Midbrain (tissue), 1 donor: ENCODE measurements around the gene CRYBA4.

Source experiments
- DNase-seq: peaks from one replicate; lab custom pipeline; 2025; lab: John Stamatoyannopoulos, UW

The CRYBA4 gene

DNA sequence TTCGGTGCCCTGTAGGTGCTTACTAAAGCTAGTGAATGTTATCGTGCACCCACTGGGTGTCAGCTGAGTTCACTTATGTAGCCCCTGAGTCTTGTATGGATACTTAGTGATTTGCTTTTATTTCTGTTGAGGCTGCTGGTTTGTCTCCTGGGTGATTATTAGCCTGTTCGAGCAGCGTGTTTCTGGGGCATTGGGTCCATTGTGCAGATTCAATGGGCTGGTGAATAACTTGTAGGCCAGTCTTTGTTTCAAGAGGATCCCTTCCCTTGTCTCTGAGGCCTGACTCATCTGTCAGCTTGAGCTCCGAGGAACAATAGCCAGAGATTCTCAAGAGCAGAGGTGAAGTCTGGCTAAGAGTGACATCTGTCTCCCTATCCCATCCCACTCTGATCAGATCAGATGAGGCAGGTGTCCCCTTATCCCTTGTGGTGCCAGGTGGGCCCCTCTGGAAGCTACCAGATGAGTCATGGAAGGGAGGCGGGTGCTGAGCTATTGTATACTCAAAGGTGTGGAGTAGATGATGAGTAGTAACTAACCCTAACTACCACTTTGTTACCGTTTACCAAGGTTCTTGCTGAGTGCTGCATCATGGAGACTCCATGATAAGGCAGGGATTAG, 39.3 kb downstream of the CRYBA4 start:
- DNase-seq, result no peak

DNA sequence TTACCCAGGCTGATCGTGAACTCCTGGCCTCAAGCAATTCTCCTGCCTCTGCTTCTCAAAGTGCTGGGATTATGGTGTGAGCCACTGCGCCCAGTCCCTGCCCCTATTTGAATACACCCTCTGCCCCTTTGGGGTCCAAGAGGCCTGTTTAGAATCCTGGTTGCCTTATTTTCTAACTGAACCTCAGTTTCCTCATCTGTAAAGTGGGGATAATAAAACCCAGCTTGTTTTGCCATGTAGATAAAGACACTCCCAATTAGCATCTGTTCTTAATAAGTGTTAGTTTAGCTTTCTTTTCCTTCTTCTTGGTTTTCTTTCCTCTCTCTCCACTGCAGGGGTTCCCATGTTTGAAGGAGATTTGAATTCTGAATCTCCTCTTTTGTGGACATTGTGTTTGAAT, 40.4 kb downstream of the CRYBA4 start:
- DNase-seq, result no peak

DNA sequence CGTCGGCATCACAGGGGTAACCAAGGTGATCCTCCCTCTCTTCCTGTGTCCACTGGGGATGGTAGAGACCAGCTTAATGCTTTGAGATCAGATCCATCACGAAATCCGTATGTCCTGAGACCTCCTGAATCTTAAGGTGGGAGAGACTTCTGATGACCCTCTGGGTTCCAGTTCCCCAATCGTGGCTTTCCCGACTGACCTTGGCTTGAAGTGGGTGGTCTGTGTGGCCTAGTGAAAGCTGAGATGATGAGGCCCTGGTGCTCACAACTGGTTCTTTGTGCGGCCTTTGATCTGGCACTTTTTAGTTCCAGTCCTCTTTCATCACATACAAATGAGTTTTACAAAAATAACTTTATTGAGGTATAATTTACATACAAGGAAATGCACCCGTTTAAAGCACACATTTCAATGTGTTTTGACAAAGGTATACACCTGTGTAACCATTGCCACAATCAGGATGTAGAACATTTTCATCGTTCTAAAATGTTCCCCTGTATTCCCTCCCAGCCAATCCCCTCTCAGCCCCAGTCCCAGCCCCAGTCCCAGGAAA, 41.7 kb downstream of the CRYBA4 start:
- DNase-seq, result no peak

DNA sequence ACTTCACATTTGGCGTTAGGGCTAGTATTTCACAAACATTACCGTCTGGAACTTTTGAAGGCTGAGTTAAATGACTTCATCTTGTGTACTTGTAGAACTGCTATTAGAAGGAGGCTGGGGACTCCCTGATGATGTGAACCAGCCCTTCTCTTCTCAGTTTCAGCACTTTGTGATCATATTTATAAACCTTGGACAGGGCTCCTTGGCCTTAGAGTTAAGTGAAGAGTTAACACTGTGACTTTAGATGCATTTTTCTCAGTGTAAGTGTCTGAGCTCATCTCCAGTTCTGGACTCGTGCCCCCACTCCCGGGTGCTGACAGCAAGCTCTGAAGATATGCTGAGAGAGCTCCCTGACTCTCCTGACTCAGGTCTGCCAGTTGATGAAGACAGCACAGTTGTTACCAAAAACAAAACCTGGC, 44.1 kb downstream of the CRYBA4 start:
- DNase-seq, result no peak

DNA sequence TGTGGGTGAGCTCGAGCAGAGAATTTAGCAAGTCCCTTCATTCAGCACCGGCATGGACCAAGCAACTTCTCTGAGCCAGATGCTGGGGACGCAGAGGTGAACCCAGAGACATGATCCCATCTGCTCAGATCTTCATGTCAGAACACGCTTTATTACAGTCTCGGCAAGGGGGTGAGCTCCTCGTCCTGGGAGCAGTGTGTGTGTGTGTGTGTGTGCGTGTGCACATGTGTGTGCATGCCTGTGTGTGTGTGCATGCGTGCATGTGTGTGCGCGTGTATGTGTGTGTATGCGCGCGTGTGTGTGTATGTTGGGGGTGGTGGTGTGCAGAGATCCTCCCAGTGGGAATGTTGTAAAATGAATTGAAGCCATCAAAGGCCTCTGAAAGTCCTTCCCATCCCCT, 45.4 kb downstream of the CRYBA4 start:
- DNase-seq, result no peak

DNA sequence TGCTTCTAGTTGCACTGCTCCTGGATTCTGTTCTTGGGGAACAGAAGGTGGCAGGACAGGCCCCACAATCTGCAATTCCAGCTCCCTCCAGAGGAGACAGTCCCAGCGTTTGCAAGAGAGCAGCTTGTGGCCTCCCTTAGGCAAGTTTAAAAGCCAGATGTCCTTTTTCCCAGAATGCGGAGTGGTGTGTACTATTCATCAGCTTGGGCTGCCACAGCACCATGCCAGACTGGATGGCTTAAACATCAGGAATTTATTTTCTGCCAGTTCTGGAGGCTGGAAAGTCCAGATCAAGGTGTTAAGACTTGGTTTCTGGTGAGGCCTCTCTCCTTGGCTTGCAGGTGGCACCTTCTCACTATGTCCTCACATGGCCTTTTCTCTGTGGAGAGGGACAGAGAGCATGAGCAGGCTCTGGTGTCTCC, 47.3 kb downstream of the CRYBA4 start:
- DNase-seq, result no peak

DNA sequence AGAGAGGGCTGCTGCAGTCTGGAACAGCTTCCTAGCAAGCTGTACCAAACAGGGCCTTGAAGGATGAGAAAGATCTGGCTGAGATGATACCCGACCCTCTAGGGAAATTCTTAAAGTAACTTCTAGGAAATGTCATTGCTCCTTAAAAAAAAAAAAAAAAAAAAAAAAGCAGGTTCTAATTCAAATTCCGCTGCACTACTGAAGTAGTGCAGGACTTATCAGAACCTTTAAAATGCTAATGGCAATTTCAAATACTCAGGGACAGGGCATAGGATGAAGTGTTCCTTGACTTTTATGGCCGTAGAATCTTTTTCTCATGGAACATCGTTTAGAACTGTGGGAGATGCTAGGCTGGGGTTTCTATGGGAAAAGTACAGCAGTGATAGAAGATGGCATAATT, 48.7 kb downstream of the CRYBA4 start:
- no peak for DNase-seq

DNA sequence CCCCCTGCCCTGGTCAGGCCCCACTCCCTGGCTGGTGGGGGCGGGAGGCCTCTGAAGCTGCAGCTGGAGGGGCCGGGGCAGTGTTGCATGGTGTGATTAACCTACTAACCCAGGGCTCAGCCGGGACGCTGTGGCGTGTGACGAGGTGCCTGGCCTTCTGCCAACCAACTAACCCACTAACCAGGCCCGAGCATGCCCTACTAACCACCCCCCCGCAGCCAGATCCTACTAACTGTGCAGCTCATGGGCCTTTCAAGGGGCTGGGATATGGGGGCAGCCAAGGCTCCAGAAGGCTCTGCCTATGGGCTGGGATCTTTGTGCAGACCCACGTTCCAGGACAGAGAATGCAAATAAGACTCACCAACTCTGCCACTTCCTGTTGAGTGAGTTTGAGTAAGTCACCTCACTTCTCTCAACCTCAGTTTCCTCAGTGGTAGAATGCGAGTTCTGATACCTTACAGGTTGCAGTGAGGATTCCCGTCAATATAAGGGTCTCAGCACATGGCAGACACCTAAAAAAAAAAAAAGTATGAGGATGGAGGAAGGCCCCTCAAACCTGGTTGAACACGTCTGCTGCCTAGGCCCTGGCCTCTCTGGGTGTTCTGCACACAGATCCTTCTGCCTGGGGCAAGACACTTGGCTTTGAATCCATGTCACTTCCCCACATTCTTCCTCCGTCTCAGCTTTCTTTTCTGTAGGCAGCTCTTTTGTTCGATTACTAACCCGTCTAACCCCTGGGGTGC, 49.7 kb downstream of the CRYBA4 start:
- no peak for DNase-seq

DNA sequence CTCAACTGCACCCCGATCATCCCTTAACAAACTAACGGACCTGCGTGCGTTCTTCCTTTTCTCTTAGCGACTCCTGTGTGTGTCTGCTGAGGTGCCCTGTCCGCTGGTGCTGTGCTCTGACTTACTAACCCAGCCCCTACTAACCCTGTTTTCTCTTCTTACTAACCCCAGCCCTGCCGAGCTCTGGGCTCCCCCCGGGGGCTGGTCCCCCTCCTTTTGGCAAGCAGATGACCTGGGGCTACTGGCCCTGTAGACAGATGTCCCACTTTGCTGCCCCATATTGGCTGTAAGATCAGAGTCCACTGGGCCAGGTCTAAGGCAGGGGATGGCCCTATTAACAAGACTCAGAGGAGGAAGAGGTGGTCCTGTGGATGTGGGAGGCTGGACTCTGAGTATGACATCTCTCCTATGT, 50.3 kb downstream of the CRYBA4 start:
- DNase-seq, result no peak

DNA sequence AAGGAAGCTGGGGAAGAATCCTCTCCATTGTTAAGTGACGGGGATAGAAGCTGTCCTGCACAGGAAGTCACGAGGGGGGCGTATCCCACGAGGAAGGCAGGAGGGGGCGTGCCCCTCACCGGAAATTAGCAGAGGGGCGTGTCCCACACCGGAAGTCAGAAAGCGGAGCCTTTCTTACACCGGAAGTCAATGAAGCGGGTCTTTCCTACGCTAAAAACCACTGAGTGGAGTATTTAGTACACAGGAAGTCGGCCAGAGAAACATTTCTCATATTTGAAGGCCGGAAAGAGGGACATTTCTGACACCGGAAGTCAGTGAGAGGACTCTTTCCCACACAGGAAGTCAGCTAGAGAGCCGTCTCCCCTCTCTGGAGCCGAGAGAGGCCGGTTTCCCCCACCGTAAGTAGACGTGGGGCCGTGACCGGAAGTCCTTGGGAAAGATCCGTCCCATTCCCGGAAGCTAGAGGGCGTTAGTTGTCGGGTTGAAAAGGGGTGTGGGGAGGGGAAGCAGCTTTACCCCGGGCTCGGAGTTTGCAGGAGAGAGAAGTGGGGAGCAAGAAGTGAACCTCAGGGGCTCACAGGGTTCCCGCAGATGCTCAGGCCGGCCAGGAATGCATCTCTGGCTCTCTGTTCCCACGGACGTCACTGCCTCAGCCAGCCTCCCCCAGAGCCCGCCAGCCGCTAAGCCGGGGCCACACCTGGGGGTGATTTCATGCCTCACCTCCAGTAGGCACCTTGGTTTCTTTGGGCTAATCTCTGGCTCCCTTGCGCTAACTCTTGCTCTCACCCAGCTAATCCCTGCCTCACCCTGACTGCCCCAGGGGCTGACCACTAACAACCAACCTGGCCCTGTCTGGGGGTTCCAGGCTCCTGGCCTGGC, 51.1 kb downstream of the CRYBA4 start:
- peak; percentile 97 for DNase-seq

DNA sequence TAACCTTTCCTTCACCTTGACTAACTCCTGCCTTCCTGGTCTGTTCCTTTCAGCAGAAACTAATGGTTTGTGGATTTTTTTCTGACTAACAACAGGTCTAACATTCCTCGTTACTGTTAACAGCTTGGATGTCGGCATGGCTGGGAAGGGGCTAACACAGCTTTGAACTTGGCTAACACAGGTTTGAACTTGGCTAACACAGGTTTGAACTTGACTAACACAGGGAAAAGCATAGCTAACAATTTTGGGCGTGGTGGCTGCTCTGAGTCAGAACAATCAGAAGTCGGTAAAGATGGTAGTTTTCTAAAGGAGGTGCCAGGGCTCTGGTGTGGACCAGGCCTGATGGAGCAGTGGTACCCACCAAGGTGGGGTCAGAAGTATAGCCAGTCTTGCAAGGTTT, 51.7 kb downstream of the CRYBA4 start:
- no peak for DNase-seq

DNA sequence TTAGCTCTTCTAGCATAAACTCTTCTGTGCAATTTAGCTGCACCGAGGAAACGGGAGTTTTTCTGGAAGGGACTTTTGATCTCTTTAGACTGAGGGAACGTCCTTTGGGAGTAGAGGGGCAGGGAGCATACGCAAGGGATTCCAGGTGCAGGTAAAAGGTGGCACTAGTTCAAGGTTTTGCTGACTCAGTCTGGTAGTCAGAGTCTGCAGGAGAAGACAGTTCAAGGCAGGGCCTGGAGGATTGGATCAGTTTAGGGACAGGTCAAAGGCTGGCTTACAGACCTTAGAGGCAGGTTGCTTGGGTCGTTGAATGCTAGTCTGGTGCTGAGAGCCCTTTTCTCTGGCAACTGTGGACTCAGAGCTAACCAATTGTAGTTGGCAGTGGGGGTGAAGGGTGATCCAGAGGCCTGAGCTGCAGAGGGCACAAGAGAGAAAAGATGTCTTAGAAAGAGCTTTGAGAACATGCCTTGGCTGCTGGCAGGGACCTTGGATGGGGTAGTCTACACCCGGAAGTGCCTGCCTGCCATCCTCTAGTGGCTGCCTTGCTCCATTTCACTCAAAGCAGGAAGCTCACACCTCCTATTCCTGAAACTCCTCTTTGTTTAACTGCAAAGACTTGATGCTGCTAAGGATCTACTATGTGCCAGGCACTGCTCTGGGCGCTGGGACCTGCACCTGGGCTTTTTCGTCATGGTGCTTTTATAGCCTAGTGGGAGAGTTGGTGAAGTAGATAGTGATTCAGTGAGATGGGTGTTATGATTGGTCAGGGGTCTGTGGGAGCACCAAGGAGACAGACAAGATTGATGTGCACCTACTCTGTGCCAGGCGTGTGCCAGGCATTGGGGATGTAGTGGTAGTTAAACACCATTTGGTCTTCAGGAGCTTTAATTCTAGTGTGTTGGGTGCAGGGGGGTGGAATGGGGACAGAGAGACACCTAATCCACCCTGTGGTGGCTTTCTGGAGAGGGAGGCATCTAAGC, 52.7 kb downstream of the CRYBA4 start:
- no peak for DNase-seq

DNA sequence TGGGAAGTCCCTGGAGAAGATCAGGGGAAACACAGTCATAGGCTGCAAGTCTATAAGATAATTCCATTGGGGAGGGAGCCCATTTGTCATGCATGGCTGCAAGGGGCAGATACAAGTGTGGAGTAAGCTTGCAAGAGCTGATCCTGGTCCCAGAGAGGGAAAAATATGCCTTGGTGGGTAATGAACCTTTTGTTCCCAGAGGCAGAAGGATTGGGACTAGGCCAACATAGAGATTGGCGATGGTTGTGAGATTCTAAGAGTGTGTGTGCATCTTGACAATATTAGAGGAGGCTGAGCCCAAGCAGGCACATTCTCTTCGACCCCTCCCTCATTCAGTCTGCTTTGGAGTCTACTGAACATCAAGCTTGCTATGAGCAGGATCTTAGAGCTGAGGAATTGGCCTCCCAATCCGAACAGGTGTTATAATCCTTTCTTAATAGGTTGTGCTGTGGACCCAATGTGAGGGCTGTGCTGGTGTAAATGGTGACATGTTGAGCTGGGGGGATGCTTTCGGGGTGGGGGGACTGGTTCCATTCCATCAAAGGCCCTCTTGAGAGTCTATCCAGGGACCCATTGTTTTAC, 54.0 kb downstream of the CRYBA4 start:
- DNase-seq, result no peak

DNA sequence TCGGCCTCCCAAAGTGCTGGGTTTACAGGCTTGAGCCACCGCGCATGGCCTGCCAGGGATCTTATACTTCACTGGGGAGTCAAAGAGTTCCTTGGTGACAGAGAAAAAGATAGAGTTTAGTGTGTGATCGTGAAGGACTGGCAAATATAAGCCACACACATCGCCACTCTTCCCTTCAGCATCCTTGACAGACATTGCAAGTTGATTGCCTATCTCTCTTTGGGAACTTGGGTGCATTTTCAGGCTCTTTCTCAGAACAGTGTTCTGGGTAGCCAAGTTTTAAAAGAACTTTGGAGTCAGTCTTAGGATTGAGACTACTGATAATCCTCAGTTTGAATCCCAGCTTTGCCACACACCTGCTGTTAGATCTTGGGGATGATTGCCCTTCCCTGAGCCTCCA, 55.5 kb downstream of the CRYBA4 start:
- DNase-seq, result no peak

DNA sequence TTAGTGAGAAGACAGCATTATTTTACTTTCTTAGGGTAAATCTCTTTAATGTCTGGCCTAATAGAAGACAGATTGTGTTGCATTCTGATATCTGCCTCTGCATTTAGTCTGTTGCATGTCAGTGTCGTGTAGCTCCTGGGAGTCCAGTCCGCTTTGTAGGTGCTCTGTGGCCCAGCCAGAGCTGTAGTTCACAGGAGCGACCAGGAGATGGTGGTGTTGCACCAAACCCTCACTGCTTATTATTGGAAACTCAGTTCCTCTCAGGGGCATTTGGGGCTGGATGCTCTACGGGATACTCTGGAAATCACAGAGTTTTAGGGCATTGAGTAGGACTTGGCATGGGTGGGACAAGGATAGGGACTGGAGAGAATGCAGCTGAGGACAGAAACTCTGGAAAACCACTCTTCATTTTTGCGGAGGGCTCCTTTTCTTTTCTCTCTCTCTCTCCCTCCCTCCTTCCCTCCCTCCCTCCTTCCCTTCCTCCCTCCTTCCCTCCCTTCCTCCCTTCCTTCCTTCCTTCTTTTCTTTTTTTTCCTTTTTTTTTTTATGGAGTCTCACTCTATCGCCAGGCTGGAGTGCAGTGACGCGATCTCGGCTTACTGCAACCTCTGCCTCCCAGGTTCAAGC, 57.4 kb downstream of the CRYBA4 start:
- DNase-seq, result peak; percentile 73
